Activated CD8-positive, alpha-beta memory T cell treated with anti-CD3 and anti-CD28 coated beads, Interleukin-2, amount 50 U/mL, for 4 hours (primary cell): ENCODE data around the gene COQ10A.
"Not testable (repeated sequence)": the region's sequence is repeated elsewhere in the genome, so short reads cannot be mapped to it uniquely, and the experiment has no call there.

Experiments used
- DNase-seq: peaks from one replicate; pipeline ENCODE4 v3.0.0-alpha.2; 2020

COQ10A gene

GRCh38 chr12:56282579-56282978 is 15.8 kb downstream of the COQ10A start:
- DNase-seq = no peak

GRCh38 chr12:56284263-56284662 is 17.5 kb downstream of the COQ10A start:
- DNase-seq = not testable (repeated sequence)

GRCh38 chr12:56286044-56286830 is 19.5 kb downstream of the COQ10A start:
- DNase-seq = no peak

- no peak for DNase-seq
Measured at GRCh38 chr12:56288705-56289387, 22.1 kb downstream of the COQ10A start.

- DNase-seq = no peak
Measured at GRCh38 chr12:56293795-56294194, 27.1 kb downstream of the COQ10A start.

GRCh38 chr12:56296295-56296694 is 29.6 kb downstream of the COQ10A start:
- no peak for DNase-seq

- DNase-seq = no peak
Measured at GRCh38 chr12:56297400-56297799, 30.7 kb downstream of the COQ10A start.

GRCh38 chr12:56298828-56299227 is 32.1 kb downstream of the COQ10A start:
- DNase-seq = no peak

GRCh38 chr12:56299308-56299852 is 32.6 kb downstream of the COQ10A start:
- DNase-seq = peak; percentile 21

GRCh38 chr12:56299853-56300643 is 33.3 kb downstream of the COQ10A start, which contains the start of gene CS:
TSS of gene CS (minus strand) at chr12:56300330. CDS start at chr12:56300201, 129 bp downstream.
- DNase-seq = peak; percentile 99

GRCh38 chr12:56300644-56301464 is 34.1 kb downstream of the COQ10A start:
- DNase-seq = no peak

GRCh38 chr12:56304276-56304675 is 37.5 kb downstream of the COQ10A start:
- DNase-seq = no peak

- no peak for DNase-seq
Measured at GRCh38 chr12:56304872-56305590, 38.3 kb downstream of the COQ10A start.

GRCh38 chr12:56307221-56307965 is 40.7 kb downstream of the COQ10A start:
- no peak for DNase-seq

- no peak for DNase-seq
Measured at GRCh38 chr12:56308714-56309113, 42.0 kb downstream of the COQ10A start.

- no peak for DNase-seq
Measured at GRCh38 chr12:56311003-56311402, 44.3 kb downstream of the COQ10A start.

- DNase-seq = no peak
Measured at GRCh38 chr12:56315249-56315621, 48.5 kb downstream of the COQ10A start.

GRCh38 chr12:56315622-56316473 is 49.1 kb downstream of the COQ10A start, which contains the start of gene CNPY2:
TSS of gene CNPY2 (minus strand) at chr12:56315988. CDS start at chr12:56315217, 771 bp downstream.
- peak; percentile 95 for DNase-seq

GRCh38 chr12:56317675-56318074 is 50.9 kb downstream of the COQ10A start:
- no peak for DNase-seq
